ENCODE results near the gene RMDN2. TPM values are rescaled to one million over a fixed set of nuclear protein-coding genes. Genes with fewer than 3 reads are reported as not detected.

The RMDN2 gene
- total RNA-seq, 1 experiment from 2014 or later: 3.0 TPM

DNA sequence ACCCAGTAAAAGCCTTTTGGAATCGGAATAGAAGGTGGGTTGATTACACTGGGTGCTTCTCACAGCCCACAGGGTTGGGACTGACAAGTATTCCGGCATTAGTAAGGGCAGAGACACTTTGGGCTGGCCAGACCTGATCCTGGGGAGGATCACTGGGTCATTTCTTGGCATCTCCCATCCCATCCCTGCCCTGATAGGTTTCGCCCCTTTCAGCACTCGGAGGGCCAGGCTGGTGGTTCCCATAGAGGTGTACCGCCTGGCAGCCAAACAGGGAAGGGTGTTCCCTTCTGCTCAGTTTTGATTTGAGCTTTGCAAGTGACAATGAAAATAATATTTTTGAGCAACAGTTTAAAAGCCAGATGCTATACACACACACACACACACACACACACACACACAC lies 113.6 kb downstream of the RMDN2 start:
- DNase-seq (ENCODE audit: low spot score) (no peak), ATAC-seq (peak; percentile 32)
- ChIA-PET POLR2A (no interaction called here), CTCF (interaction anchor here (1.0 to 2.3 kb wide), 4 partner anchors 36 to 148 kb away, joined by 3 to 6 read pairs (median 4); partner anchors contain the start of gene CYP1B1)
- no peaks in the 10 kb centered on the region for H3K9me3 Mint-ChIP-seq
- H3K4me1 Mint-ChIP-seq: peaks cover 14% of the 10 kb centered on the region
- peaks cover 37% of the 10 kb centered on the region for H3K27me3 Mint-ChIP-seq (ENCODE audit: low read depth)
- peak overlapping the region; percentile 48 for H3K4me3 Mint-ChIP-seq
- TF ChIP-seq ZNF423 (CRISPR knock-in tag; IDR thresholded peaks at IDR 0.05) (no peak), ZNF138 (CRISPR knock-in tag; conservative IDR thresholded peaks at IDR 0.05) (no peak), ZNF232 (CRISPR knock-in tag; IDR thresholded peaks at IDR 0.05) (no peak), SMAD3 (CRISPR knock-in tag; IDR thresholded peaks at IDR 0.05; ENCODE audit: borderline replicate concordance) (no peak), NR1H2 (CRISPR knock-in tag; IDR thresholded peaks at IDR 0.05) (no peak), JAZF1 (CRISPR knock-in tag; IDR thresholded peaks at IDR 0.05) (no peak), ZNF263 (CRISPR knock-in tag; IDR thresholded peaks at IDR 0.05; ENCODE audit: low read depth) (no peak), NR3C1 (CRISPR knock-in tag; conservative IDR thresholded peaks at IDR 0.05; ENCODE audit: low read depth) (no peak), EMX1 (CRISPR knock-in tag; IDR thresholded peaks at IDR 0.05) (no peak), NFATC4 (CRISPR knock-in tag; IDR thresholded peaks at IDR 0.05) (no peak), KAT7 (CRISPR knock-in tag; IDR thresholded peaks at IDR 0.05; ENCODE audit: borderline replicate concordance) (no peak), GTF2I (CRISPR knock-in tag; conservative IDR thresholded peaks at IDR 0.05) (no peak), ZNF317 (CRISPR knock-in tag; IDR thresholded peaks at IDR 0.05; ENCODE audit: borderline replicate concordance, low read depth) (no peak)
- TF ChIP-seq, protein P1, sequence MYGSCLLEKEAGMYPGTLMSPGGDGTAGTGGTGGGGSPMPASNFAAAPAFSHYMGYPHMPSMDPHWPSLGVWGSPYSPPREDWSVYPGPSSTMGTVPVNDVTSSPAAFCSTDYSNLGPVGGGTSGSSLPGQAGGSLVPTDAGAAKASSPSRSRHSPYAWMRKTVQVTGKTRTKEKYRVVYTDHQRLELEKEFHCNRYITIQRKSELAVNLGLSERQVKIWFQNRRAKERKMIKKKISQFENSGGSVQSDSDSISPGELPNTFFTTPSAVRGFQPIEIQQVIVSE (CRISPR knock-in tag; IDR thresholded peaks at IDR 0.05; ENCODE audit: borderline replicate concordance): no peak
- TF ChIP-seq, protein P2, sequence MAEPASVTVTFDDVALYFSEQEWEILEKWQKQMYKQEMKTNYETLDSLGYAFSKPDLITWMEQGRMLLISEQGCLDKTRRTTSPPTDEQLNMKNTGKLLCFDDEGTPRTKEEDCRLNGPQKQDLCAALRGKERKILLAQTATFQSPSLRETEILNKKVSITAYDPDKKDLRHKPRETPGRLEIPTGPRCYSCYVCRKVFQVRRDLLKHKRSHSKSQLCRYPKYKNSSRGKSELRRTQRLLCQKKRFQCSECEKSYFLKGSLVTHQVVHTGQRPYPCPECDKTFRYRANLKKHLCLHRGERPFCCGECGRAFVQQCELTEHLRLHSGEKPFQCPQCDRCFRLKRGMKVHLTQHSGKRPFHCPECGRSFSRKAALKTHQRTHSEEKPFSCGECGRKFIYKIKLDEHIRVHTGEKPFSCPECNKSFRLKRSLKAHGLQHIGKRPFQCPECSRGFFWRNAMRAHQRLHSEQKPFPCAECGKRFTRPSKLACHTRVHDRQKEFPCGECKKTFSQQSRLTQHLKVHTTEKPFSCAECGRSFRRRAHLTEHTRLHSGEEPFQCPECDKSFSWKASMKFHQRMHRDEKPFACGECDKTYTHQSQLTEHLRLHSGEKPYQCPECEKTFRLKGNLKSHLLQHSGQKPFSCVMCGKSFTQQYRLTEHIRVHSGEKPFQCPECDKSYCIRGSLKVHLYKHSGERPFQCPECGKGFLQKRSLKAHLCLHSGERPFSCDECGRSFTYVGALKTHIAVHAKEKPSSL (CRISPR knock-in tag; conservative IDR thresholded peaks at IDR 0.05): no peak
- TF ChIP-seq, protein P3, sequence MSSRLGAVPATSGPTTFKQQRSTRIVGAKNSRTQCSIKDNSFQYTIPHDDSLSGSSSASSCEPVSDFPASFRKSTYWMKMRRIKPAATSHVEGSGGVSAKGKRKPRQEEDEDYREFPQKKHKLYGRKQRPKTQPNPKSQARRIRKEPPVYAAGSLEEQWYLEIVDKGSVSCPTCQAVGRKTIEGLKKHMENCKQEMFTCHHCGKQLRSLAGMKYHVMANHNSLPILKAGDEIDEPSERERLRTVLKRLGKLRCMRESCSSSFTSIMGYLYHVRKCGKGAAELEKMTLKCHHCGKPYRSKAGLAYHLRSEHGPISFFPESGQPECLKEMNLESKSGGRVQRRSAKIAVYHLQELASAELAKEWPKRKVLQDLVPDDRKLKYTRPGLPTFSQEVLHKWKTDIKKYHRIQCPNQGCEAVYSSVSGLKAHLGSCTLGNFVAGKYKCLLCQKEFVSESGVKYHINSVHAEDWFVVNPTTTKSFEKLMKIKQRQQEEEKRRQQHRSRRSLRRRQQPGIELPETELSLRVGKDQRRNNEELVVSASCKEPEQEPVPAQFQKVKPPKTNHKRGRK (CRISPR knock-in tag; IDR thresholded peaks at IDR 0.05; ENCODE audit: borderline replicate concordance): no peak
- TF ChIP-seq, protein P4, sequence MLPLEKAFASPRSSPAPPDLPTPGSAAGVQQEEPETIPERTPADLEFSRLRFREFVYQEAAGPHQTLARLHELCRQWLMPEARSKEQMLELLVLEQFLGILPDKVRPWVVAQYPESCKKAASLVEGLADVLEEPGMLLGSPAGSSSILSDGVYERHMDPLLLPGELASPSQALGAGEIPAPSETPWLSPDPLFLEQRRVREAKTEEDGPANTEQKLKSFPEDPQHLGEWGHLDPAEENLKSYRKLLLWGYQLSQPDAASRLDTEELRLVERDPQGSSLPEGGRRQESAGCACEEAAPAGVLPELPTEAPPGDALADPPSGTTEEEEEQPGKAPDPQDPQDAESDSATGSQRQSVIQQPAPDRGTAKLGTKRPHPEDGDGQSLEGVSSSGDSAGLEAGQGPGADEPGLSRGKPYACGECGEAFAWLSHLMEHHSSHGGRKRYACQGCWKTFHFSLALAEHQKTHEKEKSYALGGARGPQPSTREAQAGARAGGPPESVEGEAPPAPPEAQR (CRISPR knock-in tag; IDR thresholded peaks at IDR 0.05): no peak
- TF ChIP-seq, protein P5, sequence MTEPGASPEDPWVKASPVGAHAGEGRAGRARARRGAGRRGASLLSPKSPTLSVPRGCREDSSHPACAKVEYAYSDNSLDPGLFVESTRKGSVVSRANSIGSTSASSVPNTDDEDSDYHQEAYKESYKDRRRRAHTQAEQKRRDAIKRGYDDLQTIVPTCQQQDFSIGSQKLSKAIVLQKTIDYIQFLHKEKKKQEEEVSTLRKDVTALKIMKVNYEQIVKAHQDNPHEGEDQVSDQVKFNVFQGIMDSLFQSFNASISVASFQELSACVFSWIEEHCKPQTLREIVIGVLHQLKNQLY (CRISPR knock-in tag; IDR thresholded peaks at IDR 0.05): no peak
- TF ChIP-seq, protein P6, sequence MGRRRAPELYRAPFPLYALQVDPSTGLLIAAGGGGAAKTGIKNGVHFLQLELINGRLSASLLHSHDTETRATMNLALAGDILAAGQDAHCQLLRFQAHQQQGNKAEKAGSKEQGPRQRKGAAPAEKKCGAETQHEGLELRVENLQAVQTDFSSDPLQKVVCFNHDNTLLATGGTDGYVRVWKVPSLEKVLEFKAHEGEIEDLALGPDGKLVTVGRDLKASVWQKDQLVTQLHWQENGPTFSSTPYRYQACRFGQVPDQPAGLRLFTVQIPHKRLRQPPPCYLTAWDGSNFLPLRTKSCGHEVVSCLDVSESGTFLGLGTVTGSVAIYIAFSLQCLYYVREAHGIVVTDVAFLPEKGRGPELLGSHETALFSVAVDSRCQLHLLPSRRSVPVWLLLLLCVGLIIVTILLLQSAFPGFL (CRISPR knock-in tag; IDR thresholded peaks at IDR 0.05; ENCODE audit: borderline replicate concordance): no peak
- TF ChIP-seq, protein P7, sequence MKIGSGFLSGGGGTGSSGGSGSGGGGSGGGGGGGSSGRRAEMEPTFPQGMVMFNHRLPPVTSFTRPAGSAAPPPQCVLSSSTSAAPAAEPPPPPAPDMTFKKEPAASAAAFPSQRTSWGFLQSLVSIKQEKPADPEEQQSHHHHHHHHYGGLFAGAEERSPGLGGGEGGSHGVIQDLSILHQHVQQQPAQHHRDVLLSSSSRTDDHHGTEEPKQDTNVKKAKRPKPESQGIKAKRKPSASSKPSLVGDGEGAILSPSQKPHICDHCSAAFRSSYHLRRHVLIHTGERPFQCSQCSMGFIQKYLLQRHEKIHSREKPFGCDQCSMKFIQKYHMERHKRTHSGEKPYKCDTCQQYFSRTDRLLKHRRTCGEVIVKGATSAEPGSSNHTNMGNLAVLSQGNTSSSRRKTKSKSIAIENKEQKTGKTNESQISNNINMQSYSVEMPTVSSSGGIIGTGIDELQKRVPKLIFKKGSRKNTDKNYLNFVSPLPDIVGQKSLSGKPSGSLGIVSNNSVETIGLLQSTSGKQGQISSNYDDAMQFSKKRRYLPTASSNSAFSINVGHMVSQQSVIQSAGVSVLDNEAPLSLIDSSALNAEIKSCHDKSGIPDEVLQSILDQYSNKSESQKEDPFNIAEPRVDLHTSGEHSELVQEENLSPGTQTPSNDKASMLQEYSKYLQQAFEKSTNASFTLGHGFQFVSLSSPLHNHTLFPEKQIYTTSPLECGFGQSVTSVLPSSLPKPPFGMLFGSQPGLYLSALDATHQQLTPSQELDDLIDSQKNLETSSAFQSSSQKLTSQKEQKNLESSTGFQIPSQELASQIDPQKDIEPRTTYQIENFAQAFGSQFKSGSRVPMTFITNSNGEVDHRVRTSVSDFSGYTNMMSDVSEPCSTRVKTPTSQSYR (CRISPR knock-in tag; IDR thresholded peaks at IDR 0.05): no peak
- no peaks in the 10 kb centered on the region for H3K36me3 Mint-ChIP-seq
- H3K27ac Mint-ChIP-seq: no peak overlapping the region
